A673 (cell line): Measurements from ENCODE around the gene EMP1. TPM values are rescaled to one million over a fixed set of nuclear protein-coding genes. Genes with fewer than 3 reads are reported as not detected.

ENCODE experiments used
- BruUV-seq: library from RNA; stranded (reverse); fragments of 400-500 nt; replicated peaks from 2 replicates; lab custom pipeline; 2021; lab: Mats Ljungman, UMichigan
- CTCF ChIA-PET: fragments of 300-600 bp; sonication (Branson Sonifier 250); formaldehyde crosslinking; loops from one replicate; lab custom pipeline; 2022; ENCODE audit warnings: antibody characterized with exemption; lab: Charles Lee
- POLR2A ChIA-PET: fragments of 300-600 bp; sonication (Branson Sonifier 250); formaldehyde crosslinking; loops from one replicate; lab custom pipeline; 2022; ENCODE audit warnings: antibody characterized with exemption; ENCODE audit not compliant: low non-redundant PET; lab: Charles Lee
- DNase-seq: peaks from one replicate; pipeline ENCODE4 v3.0.0-alpha.2; 2015; ENCODE audit warnings: low spot score
- H3K27ac ChIP-seq: fragments of 200-600 bp; sonication (generic); 2 replicates; pipeline ENCODE4 v1.5.1; 2016; ENCODE audit warnings: mixed run types, low read depth, mild to moderate bottlenecking, mixed read lengths, antibody characterized with exemption, low read length; ENCODE audit not compliant: poor library complexity, severe bottlenecking
- H3K27me3 ChIP-seq: fragments of 200-600 bp; sonication (generic); replicated peaks from 2 replicates; pipeline ENCODE4 v1.6.1; 2017; ENCODE audit warnings: mixed run types, low read depth, mild to moderate bottlenecking, mixed read lengths, antibody characterized with exemption, low read length; ENCODE audit not compliant: insufficient read depth, poor library complexity
- H3K36me3 ChIP-seq: fragments of 200-600 bp; sonication (generic); 2 replicates; pipeline ENCODE4 v1.6.1; 2016; ENCODE audit warnings: mixed run types, mild to moderate bottlenecking, mixed read lengths, antibody characterized with exemption, low read length; ENCODE audit not compliant: insufficient read depth, poor library complexity, severe bottlenecking
- H3K4me1 ChIP-seq: fragments of 200-600 bp; sonication (generic); 2 replicates; pipeline ENCODE4 v1.6.1; 2017; ENCODE audit warnings: mixed run types, mild to moderate bottlenecking, mixed read lengths, antibody characterized with exemption, low read length; ENCODE audit not compliant: insufficient read depth, poor library complexity, severe bottlenecking
- H3K4me3 ChIP-seq: fragments of 200-600 bp; sonication (generic); 2 replicates; pipeline ENCODE4 v1.5.1; 2016; ENCODE audit warnings: low read depth, mixed run types, mild to moderate bottlenecking, mixed read lengths, low read length; ENCODE audit not compliant: poor library complexity, severe bottlenecking
- H3K9me3 ChIP-seq: fragments of 200-600 bp; sonication (generic); 2 replicates; pipeline ENCODE4 v1.6.1; 2016; ENCODE audit warnings: mixed run types, low read depth, mild to moderate bottlenecking, mixed read lengths, antibody characterized with exemption, low read length; ENCODE audit not compliant: poor library complexity, severe bottlenecking
- EZH2 ChIP-seq: fragments of 200-600 bp; sonication (generic); IDR thresholded peaks from 2 replicates; pipeline ENCODE4 v1.6.1; 2017; ENCODE audit warnings: borderline replicate concordance, low read depth, mild to moderate bottlenecking, mixed read lengths, antibody characterized with exemption, low read length; ENCODE audit not compliant: poor library complexity, severe bottlenecking
- intact Hi-C: fragments of 100-400 bp; cut with micrococcal nuclease; formaldehyde crosslinking; loops from one replicate; pipeline ENCODE4 v1.10.0; 2022; ENCODE audit not compliant: unreplicated experiment
- total RNA-seq: library from RNA; stranded (reverse); gene quantifications from 2 replicates; pipeline ENCODE4 v1.2.3, GENCODE V29; 2021
- TF ChIP-seq, protein P1 (sequence below): fragments of 300-800, 200-600 bp; sonication (generic); conservative IDR thresholded peaks from 2 replicates; pipeline ENCODE4 v1.5.1; 2017; ENCODE audit warnings: low read depth, mild to moderate bottlenecking, antibody characterized with exemption, low read length, moderate library complexity, mixed read lengths

EMP1 gene
- total RNA-seq, 1 experiment from 2014 or later: 66.5 TPM

DNA sequence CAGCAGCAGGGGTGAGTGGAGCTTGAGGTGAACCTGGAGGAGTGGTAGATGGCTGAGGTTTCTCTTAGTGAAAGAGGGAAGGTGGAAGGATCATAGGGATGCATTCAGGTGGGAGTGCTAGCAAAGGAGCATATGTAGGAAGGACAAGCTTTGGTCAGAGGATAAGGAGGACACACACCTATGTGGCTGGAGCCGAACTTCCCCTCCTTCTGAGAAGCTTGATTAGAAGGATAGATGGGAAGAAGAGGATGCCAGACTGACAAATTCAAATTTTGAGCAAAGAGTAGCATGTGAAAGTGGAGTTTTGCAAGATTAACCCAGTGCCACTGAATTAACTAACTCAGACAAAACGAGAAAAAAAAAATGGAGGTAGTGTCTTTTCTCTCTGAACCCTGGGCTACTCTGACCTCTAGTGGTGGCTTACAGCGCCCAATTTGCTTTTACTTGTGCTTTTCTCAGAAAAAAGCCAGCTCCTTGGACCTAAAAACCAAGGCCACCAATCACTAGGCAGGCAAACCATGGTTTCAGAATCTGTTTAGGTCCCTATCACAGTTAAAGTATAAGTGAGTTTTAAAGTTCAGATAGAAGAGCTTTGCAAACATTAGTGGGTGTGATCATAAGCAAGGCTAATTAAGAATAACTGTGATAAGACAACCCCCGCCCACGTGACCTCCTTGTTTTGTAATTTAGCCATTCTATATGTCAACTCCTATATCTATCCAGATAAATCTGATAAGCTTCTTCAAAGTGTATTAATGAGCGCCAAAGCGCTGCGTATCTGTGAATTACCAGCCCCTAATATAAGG, 15.5 kb downstream of the EMP1 start:
- no peaks in the 10 kb centered on the region for H3K36me3 ChIP-seq

DNA sequence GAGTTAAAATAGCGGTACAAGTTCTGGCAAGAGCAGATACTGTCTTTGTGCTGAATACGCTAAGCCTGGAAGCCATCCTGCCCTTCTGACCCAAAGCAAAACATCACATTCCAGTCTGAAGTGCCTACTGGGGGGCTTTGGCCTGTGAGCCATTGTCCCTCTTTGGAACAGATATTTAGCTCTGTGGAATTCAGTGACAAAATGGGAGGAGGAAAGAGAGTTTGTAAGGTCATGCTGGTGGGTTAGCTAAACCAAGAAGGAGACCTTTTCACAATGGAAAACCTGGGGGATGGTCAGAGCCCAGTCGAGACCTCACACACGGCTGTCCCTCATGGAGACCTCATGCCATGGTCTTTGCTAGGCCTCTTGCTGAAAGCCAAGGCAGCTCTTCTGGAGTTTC, 18.5 kb downstream of the EMP1 start:
- Histone ChIP-seq H3K4me3 (no peak overlapping the region), H3K9me3 (no peaks in the 10 kb centered on the region), H3K27me3 (no peaks in the 10 kb centered on the region), H3K27ac (no peak overlapping the region), H3K4me1 (peaks cover 13% of the 10 kb centered on the region), H3K36me3 (no peaks in the 10 kb centered on the region)
- ChIA-PET POLR2A (no interaction called here), CTCF (no interaction called here)
- BruUV-seq: no TSS peak
- no peak for DNase-seq
- no peak for TF ChIP-seq EZH2
- TF ChIP-seq, protein P1, sequence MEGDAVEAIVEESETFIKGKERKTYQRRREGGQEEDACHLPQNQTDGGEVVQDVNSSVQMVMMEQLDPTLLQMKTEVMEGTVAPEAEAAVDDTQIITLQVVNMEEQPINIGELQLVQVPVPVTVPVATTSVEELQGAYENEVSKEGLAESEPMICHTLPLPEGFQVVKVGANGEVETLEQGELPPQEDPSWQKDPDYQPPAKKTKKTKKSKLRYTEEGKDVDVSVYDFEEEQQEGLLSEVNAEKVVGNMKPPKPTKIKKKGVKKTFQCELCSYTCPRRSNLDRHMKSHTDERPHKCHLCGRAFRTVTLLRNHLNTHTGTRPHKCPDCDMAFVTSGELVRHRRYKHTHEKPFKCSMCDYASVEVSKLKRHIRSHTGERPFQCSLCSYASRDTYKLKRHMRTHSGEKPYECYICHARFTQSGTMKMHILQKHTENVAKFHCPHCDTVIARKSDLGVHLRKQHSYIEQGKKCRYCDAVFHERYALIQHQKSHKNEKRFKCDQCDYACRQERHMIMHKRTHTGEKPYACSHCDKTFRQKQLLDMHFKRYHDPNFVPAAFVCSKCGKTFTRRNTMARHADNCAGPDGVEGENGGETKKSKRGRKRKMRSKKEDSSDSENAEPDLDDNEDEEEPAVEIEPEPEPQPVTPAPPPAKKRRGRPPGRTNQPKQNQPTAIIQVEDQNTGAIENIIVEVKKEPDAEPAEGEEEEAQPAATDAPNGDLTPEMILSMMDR: no peak
- intact Hi-C loops: no loop called here

More for the DNA sequence above, 15.5 kb downstream of the EMP1 start:
- BruUV-seq: no TSS peak
- H3K4me1 ChIP-seq: peaks cover 35% of the 10 kb centered on the region
- no peaks in the 10 kb centered on the region for H3K9me3 ChIP-seq
- no peak for TF ChIP-seq EZH2
- TF ChIP-seq, protein P1: peak; percentile 82
- H3K27ac ChIP-seq: peak overlapping the region; percentile 10
- peak; percentile 89 for DNase-seq
- H3K4me3 ChIP-seq: no peak overlapping the region
- H3K27me3 ChIP-seq: no peaks in the 10 kb centered on the region
- POLR2A ChIA-PET: interaction anchor here (0.5 kb wide), 1 partner anchor 16 kb away, joined by 3 read pairs; the partner anchor contains the start of gene EMP1
- intact Hi-C loops: loop anchor here (5.0 kb wide), 2 partner anchors 375 to 425 kb away; partner anchors contain the start of gene APOLD1
- CTCF ChIA-PET: interaction anchor here (0.6 to 2.7 kb wide), 12 partner anchors 14 to 375 kb away, joined by 3 to 17 read pairs (median 4); no protein-coding TSS in a partner anchor

DNA sequence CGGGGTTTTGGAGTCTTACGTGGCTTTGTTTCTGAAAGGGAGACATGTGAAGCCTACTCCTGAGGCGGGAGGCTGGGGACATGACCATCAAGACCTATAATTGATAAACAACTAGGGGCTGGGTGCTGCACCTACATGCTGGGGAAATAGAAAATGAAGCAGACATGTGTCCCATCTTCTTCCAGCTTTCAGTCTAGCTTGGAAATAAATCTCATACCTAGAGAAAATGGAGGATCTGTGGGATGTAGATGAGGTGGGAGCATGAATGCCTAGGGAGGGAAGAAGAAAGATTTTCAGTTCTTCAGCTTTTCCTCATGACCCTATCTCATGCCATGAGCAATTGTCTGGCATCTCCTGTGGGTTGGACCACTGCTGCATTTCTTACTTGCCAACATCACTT, 22.1 kb downstream of the EMP1 start:
- Histone ChIP-seq H3K4me1 (no peaks in the 10 kb centered on the region), H3K4me3 (no peak overlapping the region), H3K9me3 (no peaks in the 10 kb centered on the region), H3K36me3 (no peaks in the 10 kb centered on the region), H3K27ac (no peak overlapping the region), H3K27me3 (no peaks in the 10 kb centered on the region)
- TF ChIP-seq EZH2: no peak
- TF ChIP-seq, protein P1: no peak
- no TSS peak for BruUV-seq
- POLR2A ChIA-PET: no interaction called here
- DNase-seq: no peak
- intact Hi-C loops: no loop called here
- CTCF ChIA-PET: no interaction called here
